HEK293T (cell line): ENCODE data around the gene NDUFV1.
"Not testable (repeated sequence)": the region's sequence is repeated elsewhere in the genome, so short reads cannot be mapped to it uniquely, and the experiment has no call there.

Experiments
- ARNT ChIP-seq: fragments of 450-650 bp; IDR thresholded peaks from 2 replicates; pipeline ENCODE4 v1.6.1; 2017; ENCODE audit warnings: mild to moderate bottlenecking
- HDGF ChIP-seq: fragments of 450-650 bp; IDR thresholded peaks from 2 replicates; pipeline ENCODE4 v1.6.1; 2017; ENCODE audit warnings: antibody characterized with exemption, borderline replicate concordance

DNA sequence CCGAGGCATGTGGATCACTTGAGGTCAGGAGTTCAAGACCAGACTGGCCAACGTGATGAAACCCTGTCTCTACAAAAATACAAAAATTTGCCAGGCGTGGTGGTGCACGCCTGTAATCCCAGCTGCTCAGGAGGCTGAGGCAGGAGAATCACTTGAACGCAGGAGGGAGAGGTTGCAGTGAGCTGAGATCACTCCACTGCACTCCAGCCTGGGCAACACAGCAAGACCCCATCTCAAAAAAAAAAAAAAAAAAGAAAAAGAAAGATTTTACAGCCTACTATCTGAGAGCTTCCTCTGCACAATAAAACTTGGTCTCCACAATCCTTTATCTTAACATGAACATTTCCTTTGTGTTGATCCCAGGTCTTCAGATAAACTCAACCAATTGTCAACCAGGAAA is 54.0 kb downstream of the NDUFV1 start:
- not testable (repeated sequence) for TF ChIP-seq HDGF, ARNT
